H1 (cell line): ENCODE data around the gene RPA3. TPM values are rescaled to one million over a fixed set of nuclear protein-coding genes. Genes with fewer than 3 reads are reported as not detected.

Experiments used
- CEBPB ChIP-seq: IDR thresholded peaks from 2 replicates; pipeline ENCODE4 v1.6.1; 2012; ENCODE audit warnings: low read depth, low read length
- KDM4A ChIP-seq: IDR thresholded peaks from one replicate; pipeline ENCODE4 v1.7.1; 2012; ENCODE audit warnings: low read depth, mild to moderate bottlenecking, moderate library complexity, low read length, inconsistent platforms; ENCODE audit not compliant: severe bottlenecking
- POLR2A ChIP-seq, 2 experiments: IDR thresholded peaks; 1 replicate in 1 of 2; 2 replicates in 1 of 2; pipeline ENCODE4 v1.6.1; 2011; ENCODE audit warnings: low read depth in 2 of 2, low read length in 2 of 2, mild to moderate bottlenecking in 2 of 2; ENCODE audit errors: control extremely low read depth in 1 of 2
- RXRA ChIP-seq: IDR thresholded peaks from 2 replicates; pipeline ENCODE4 v1.6.1; 2011; ENCODE audit warnings: low read depth, mild to moderate bottlenecking, low read length, moderate library complexity; ENCODE audit not compliant: insufficient read depth
- SAP30 ChIP-seq: fragments of 300-600 bp; sonication (generic); IDR thresholded peaks from 2 replicates; pipeline ENCODE4 v1.7.1; 2012; ENCODE audit warnings: low read length, moderate library complexity, mild to moderate bottlenecking, inconsistent platforms; ENCODE audit not compliant: insufficient read depth, insufficient replicate concordance
- TAF1 ChIP-seq: IDR thresholded peaks from 2 replicates; pipeline ENCODE4 v1.6.1; 2011; ENCODE audit warnings: mild to moderate bottlenecking, low read depth, low read length
- YY1 ChIP-seq: IDR thresholded peaks from 2 replicates; pipeline ENCODE4 v1.6.1; 2011; ENCODE audit warnings: low read depth, mild to moderate bottlenecking, low read length
- polyA plus RNA-seq, 7 experiments: library from polyadenylated mRNA; depleted of rRNA in 3 of 7; stranded (reverse) in 5 of 7; unstranded in 2 of 7; fragments of >200 nt in 5 of 7; fragments of 200-250 nt in 2 of 7; gene quantifications; 1 replicate in 5 of 7; 2 replicates in 1 of 7; 4 replicates in 1 of 7; pipeline versions ENCODE4 v1.2.1 to v1.2.3, GENCODE V29; 2011 to 2013; ENCODE audit warnings: missing spikeins in 2 of 7, mixed read lengths in 2 of 7
- total RNA-seq: library from RNA; stranded (reverse); fragmentation: NEBNext Ultra II Directional; extraction: Animal tissue kit (Norgen Biotek cat#: 25700); gene quantifications from 2 replicates; pipeline ENCODE4 v1.2.1, GENCODE V29; 2021

The RPA3 gene
- total and polyA plus RNA-seq, 2 of the 8 experiments (the other 6 are each of a cell fraction or from before 2014, with no cell fraction given): 60.2 to 105 TPM

- no peak for TF ChIP-seq SAP30
- no peak for TF ChIP-seq YY1
- no peak for TF ChIP-seq KDM4A
- no peak for TF ChIP-seq RXRA
- TF ChIP-seq POLR2A (IDR thresholded peaks at IDR 0.05; ENCODE audit: control extremely low read depth in 1 of 2, low read depth in 2 of 2, low read length in 2 of 2): no peak
- TF ChIP-seq TAF1: no peak
- TF ChIP-seq CEBPB: no peak
Measured at GRCh38 chr7:7665031-7665430, 53.4 kb downstream of the RPA3 start (continued).
